ENCODE results near the gene ADGRE1. TPM values are rescaled to one million over a fixed set of nuclear protein-coding genes. Genes with fewer than 3 reads are reported as not detected.

ADGRE1 gene
- total and polyA plus RNA-seq, 2 experiments from 2014 or later, result not detected

- TF ChIP-seq ZNF462 (CRISPR knock-in tag; IDR thresholded peaks at IDR 0.05) (no peak), JUNB (IDR thresholded peaks at IDR 0.05; ENCODE audit: unreplicated experiment) (no peak), ZNF114 (CRISPR knock-in tag; IDR thresholded peaks at IDR 0.05) (no peak), REST (IDR thresholded peaks at IDR 0.05; ENCODE audit: unreplicated experiment) (no peak), ZNF331 (CRISPR knock-in tag; IDR thresholded peaks at IDR 0.05; ENCODE audit: low read depth) (no peak), EZH2 (IDR thresholded peaks at IDR 0.05; ENCODE audit: low read depth, unreplicated experiment) (no peak)
These were observed 42.8 kb downstream of the ADGRE1 start (continued) for GRCh38 chr19:6930190-6930589.

GRCh38 chr19:6935069-6935468 lies 47.7 kb downstream of the ADGRE1 start:
- H3K4me1 Mint-ChIP-seq, result no peaks in the 10 kb centered on the region
- no peak for TF ChIP-seq CTCF (conservative IDR thresholded peaks at IDR 0.05; ENCODE audit: low read depth in 2 of 2)
- TF ChIP-seq CREB1 (CRISPR knock-in tag; IDR thresholded peaks at IDR 0.05; ENCODE audit: low read depth), result no peak
- TF ChIP-seq POLR2AphosphoS5 (IDR thresholded peaks at IDR 0.05; ENCODE audit: low read depth), result no peak
- TF ChIP-seq ZNF114 (CRISPR knock-in tag; IDR thresholded peaks at IDR 0.05), result no peak
- TF ChIP-seq EZH2phosphoT487 (IDR thresholded peaks at IDR 0.05; ENCODE audit: unreplicated experiment), result no peak
- TF ChIP-seq ZNF331 (CRISPR knock-in tag; IDR thresholded peaks at IDR 0.05; ENCODE audit: low read depth), result no peak
- no peak for TF ChIP-seq EZH2 (IDR thresholded peaks at IDR 0.05; ENCODE audit: low read depth, unreplicated experiment)

More at GRCh38 chr19:6935069-6935468, 47.7 kb downstream of the ADGRE1 start:
- no peaks in the 10 kb centered on the region for H3K27me3 ChIP-seq (ENCODE audit: insufficient read depth)
- H2AFZ ChIP-seq, result no peak overlapping the region
- H3K4me3 ChIP-seq, result no peak overlapping the region
- Mint-ChIP-seq H3K27ac (no peak overlapping the region), H3K27me3 (ENCODE audit: insufficient read depth, low read depth, poor library complexity) (peaks cover under 1% of the 10 kb centered on the region), H3K9me3 (peaks cover 92% of the 10 kb centered on the region), H3K4me3 (no peak overlapping the region), H3K36me3 (ENCODE audit: low read depth) (peaks cover 26% of the 10 kb centered on the region)
- no peaks in the 10 kb centered on the region for H4K20me1 ChIP-seq (replicated peaks; ENCODE audit: insufficient read depth)
- no peaks in the 10 kb centered on the region for H3F3A ChIP-seq (replicated peaks; ENCODE audit: low read depth)
- H3K4me2 ChIP-seq, result no peak overlapping the region
- H3K27ac ChIP-seq (ENCODE audit: low read depth), result no peak overlapping the region
- H3K36me3 ChIP-seq (ENCODE audit: insufficient read depth), result no peaks in the 10 kb centered on the region; the same call in 1 of the 2 replicates
- H3K4me1 ChIP-seq (ENCODE audit: insufficient read depth), result no peaks in the 10 kb centered on the region
- ATAC-seq (no peak), DNase-seq (ENCODE audit: low spot score) (no peak)
- H3K79me2 ChIP-seq (replicated peaks; ENCODE audit: insufficient read depth), result no peaks in the 10 kb centered on the region
- H3K9me2 ChIP-seq (ENCODE audit: insufficient read depth), result no peaks in the 10 kb centered on the region

Measured in GM23338 (cell line).